ENCODE results near the gene FAF1.

GRCh38 chr1:50462964-50463363 is 497.1 kb downstream of the FAF1 start:
- TF ChIP-seq EZH2 (IDR thresholded peaks at IDR 0.05; ENCODE audit: borderline replicate concordance, low read depth, low read length, poor library complexity, severe bottlenecking) = no peak
- TF ChIP-seq, protein P1, sequence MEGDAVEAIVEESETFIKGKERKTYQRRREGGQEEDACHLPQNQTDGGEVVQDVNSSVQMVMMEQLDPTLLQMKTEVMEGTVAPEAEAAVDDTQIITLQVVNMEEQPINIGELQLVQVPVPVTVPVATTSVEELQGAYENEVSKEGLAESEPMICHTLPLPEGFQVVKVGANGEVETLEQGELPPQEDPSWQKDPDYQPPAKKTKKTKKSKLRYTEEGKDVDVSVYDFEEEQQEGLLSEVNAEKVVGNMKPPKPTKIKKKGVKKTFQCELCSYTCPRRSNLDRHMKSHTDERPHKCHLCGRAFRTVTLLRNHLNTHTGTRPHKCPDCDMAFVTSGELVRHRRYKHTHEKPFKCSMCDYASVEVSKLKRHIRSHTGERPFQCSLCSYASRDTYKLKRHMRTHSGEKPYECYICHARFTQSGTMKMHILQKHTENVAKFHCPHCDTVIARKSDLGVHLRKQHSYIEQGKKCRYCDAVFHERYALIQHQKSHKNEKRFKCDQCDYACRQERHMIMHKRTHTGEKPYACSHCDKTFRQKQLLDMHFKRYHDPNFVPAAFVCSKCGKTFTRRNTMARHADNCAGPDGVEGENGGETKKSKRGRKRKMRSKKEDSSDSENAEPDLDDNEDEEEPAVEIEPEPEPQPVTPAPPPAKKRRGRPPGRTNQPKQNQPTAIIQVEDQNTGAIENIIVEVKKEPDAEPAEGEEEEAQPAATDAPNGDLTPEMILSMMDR (conservative IDR thresholded peaks at IDR 0.05; ENCODE audit: low read depth, low read length) = no peak
